CD4-positive, CD25-positive, alpha-beta regulatory T cell (primary cell): ENCODE measurements around the gene SPRED2. TPM values are rescaled to one million over a fixed set of nuclear protein-coding genes. Genes with fewer than 3 reads are reported as not detected.
A peak's percentile ranks its signal among the peaks of the same experiment; 100 is the strongest.

Experiments
- ATAC-seq, 2 donors: fragments of 150-1000 bp; cut with Tn5 transposase; one replicate each; pipeline ENCODE4 v1.10.0; 2021; ENCODE audit warnings: low read depth in 2 of 2, moderate number of reproducible peaks in 2 of 2, moderate library complexity in 1 of 2
- DNase-seq, 3 donors: peaks; one replicate each; pipeline versions ENCODE4 v3.0.0 to v3.0.0-alpha.2; 2012 to 2022; ENCODE audit warnings: mixed read lengths in 1 of 3
- H3K27ac ChIP-seq: one replicate; pipeline ENCODE4 v1.7.0; 2013; ENCODE audit warnings: mild to moderate bottlenecking, low read length; ENCODE audit not compliant: insufficient read depth, poor library complexity, severe bottlenecking
- H3K27me3 ChIP-seq: one replicate; pipeline ENCODE4 v1.7.0; 2013; ENCODE audit warnings: low read length; ENCODE audit not compliant: control insufficient read depth, insufficient read depth
- H3K36me3 ChIP-seq: one replicate; pipeline ENCODE4 v1.7.0; 2013; ENCODE audit warnings: mild to moderate bottlenecking, low read length, moderate library complexity; ENCODE audit not compliant: control insufficient read depth, insufficient read depth
- H3K4me1 ChIP-seq: 2 replicates; pipeline ENCODE4 v1.7.0; 2013; ENCODE audit warnings: mild to moderate bottlenecking, low read length; ENCODE audit not compliant: insufficient read depth, control insufficient read depth, poor library complexity, severe bottlenecking
- H3K4me3 ChIP-seq: one replicate; pipeline ENCODE4 v1.7.0; 2013; ENCODE audit warnings: low read depth, mild to moderate bottlenecking, low read length, moderate library complexity
- H3K9me3 ChIP-seq, 2 experiments: 1 replicate in 1 of 2; 2 replicates in 1 of 2; pipeline ENCODE4 v1.7.0; 2013; ENCODE audit warnings: low read length in 2 of 2, mild to moderate bottlenecking in 1 of 2, moderate library complexity in 1 of 2; ENCODE audit not compliant: control insufficient read depth in 2 of 2
- H3K27ac Mint-ChIP-seq, 3 donors: one replicate each; pipeline ENCODE4 v1.8.0; 2020 to 2022; ENCODE audit warnings: mild to moderate bottlenecking in 3 of 3, mixed read lengths in 3 of 3, moderate library complexity in 2 of 3
- H3K27me3 Mint-ChIP-seq: one replicate; pipeline ENCODE4 v1.8.0; 2022; ENCODE audit warnings: mild to moderate bottlenecking, mixed read lengths
- H3K36me3 Mint-ChIP-seq: one replicate; pipeline ENCODE4 v1.8.0; 2020; ENCODE audit warnings: mixed read lengths
- H3K4me1 Mint-ChIP-seq, 4 donors: one replicate each; pipeline ENCODE4 v1.8.0; 2020 to 2022; ENCODE audit warnings: mixed read lengths in 4 of 4, mild to moderate bottlenecking in 1 of 4
- H3K4me3 Mint-ChIP-seq, 4 donors: one replicate each; pipeline ENCODE4 v1.8.0; 2020 to 2022; ENCODE audit warnings: mild to moderate bottlenecking in 4 of 4, mixed read lengths in 4 of 4, moderate library complexity in 3 of 4
- H3K9me3 Mint-ChIP-seq, 7 donors: one replicate each; pipeline ENCODE4 v1.8.0; 2020 to 2022; ENCODE audit warnings: mixed read lengths in 7 of 7, mild to moderate bottlenecking in 3 of 7, moderate library complexity in 2 of 7
- polyA plus RNA-seq, 4 donors: library from polyadenylated mRNA; unstranded; fragments of 300-500 nt; fragmentation: Illumina TruSeq; gene quantifications; one replicate each; pipeline ENCODE4 v1.2.3, GENCODE V29; 2021
- total RNA-seq: library from RNA; stranded (reverse); gene quantifications from one replicate; pipeline ENCODE4 v1.2.3, GENCODE V29; 2022

SPRED2 gene
- total and polyA plus RNA-seq, 5 donors from 2014 or later, result 0.23 to 6.3 (median 1.1) TPM

DNA sequence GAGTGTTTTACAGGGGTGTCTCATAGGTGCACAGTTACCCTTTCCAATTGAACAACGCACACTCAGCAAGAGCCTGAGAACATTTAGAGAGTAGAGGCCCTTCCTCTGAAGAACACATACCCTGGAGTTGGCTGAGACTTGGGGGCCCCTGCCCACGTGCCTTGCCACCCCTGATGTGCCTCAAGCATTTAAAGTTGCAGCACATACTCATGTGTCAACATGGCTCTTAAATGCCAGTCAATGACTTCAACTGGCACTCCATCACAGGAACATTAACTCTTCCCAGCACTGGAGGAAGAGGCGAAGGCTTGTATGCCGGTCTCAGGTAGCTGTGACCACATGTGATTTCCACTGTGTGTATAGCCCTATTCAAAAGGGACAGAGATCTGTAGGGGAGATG lies 57.4 kb downstream of the SPRED2 start:
- Histone ChIP-seq H3K9me3 (no peaks in the 10 kb centered on the region), H3K36me3 (no peaks in the 10 kb centered on the region), H3K4me3 (no peak overlapping the region), H3K4me1 (peaks cover 6% of the 10 kb centered on the region), H3K27ac (no peak overlapping the region), H3K27me3 (no peaks in the 10 kb centered on the region)
- Mint-ChIP-seq H3K9me3 (no peaks in the 10 kb centered on the region), H3K4me1 (peaks cover 10 to 15% (median 13%) of the 10 kb centered on the region in 4 donors), H3K27me3 (no peaks in the 10 kb centered on the region), H3K4me3 (no peak overlapping the region), H3K27ac (no peak overlapping the region), H3K36me3 (no peaks in the 10 kb centered on the region)
- ATAC-seq, result no peak
- DNase-seq, result no peak

DNA sequence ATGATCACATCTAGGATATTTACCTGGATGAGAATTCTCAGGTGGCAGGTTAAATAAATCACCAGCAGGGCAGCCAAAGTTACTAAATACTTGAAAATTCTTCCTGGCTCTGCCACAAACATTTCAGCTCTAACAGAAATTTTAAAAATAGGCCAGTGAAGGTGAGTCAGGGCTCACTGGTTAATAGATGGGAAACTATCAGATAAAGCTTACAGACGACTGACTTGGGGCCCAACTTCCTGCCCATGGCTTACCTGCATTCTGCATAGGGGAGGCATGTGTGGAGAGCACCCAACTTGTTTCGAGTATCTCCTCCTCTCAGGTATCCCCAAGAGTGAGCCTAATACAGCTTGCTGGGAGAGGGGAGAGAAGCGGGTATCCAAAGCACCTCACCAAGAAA lies 57.8 kb downstream of the SPRED2 start:
- Mint-ChIP-seq H3K27me3 (no peaks in the 10 kb centered on the region), H3K9me3 (no peaks in the 10 kb centered on the region), H3K4me1 (peaks cover 10 to 15% (median 13%) of the 10 kb centered on the region in 4 donors), H3K27ac (no peak overlapping the region), H3K4me3 (no peak overlapping the region), H3K36me3 (no peaks in the 10 kb centered on the region)
- DNase-seq (peak in 1 of 3 donors; percentile 31), ATAC-seq (peak in 1 of 2 donors; percentile 65)
- Histone ChIP-seq H3K9me3 (no peaks in the 10 kb centered on the region), H3K27me3 (no peaks in the 10 kb centered on the region), H3K27ac (no peak overlapping the region), H3K4me1 (peaks cover 6% of the 10 kb centered on the region), H3K36me3 (no peaks in the 10 kb centered on the region), H3K4me3 (no peak overlapping the region)

DNA sequence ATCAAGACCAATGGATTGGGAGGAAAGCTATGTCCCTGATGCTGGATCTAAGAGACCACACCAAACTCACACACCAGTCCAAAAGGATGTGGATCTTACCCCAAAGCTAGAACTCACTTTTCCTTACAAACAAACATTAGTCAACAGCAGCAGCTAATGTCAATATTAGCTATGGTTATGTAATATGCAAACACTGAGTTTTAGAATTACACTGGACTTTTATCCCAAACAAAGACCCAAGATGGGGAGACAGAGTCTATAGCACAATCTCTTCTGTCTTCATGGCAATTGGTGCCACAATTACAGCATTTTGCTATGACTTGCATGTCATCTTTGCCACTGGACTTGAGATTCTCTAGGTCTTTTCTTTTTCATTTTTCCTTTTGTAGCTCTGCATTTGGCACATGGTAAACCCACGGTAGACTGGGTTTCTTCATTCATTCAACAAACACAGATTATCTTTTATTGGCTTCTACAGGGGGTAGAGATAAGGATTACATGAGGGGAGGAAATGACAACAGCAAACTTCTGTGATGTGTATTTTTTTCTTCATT lies 59.0 kb downstream of the SPRED2 start:
- Histone ChIP-seq H3K9me3 (no peaks in the 10 kb centered on the region), H3K4me1 (peaks cover 6% of the 10 kb centered on the region), H3K36me3 (no peaks in the 10 kb centered on the region), H3K27me3 (no peaks in the 10 kb centered on the region), H3K4me3 (no peak overlapping the region), H3K27ac (no peak overlapping the region)
- H3K9me3 Mint-ChIP-seq, result no peaks in the 10 kb centered on the region
- H3K27ac Mint-ChIP-seq, result peak overlapping the region in 2 of 3 donors; percentile 9 to 33
- H3K4me1 Mint-ChIP-seq, result peaks cover 10 to 15% (median 13%) of the 10 kb centered on the region in 4 donors
- ATAC-seq (no peak), DNase-seq (no peak)
- no peaks in the 10 kb centered on the region for H3K27me3 Mint-ChIP-seq
- no peak overlapping the region for H3K4me3 Mint-ChIP-seq
- no peaks in the 10 kb centered on the region for H3K36me3 Mint-ChIP-seq

DNA sequence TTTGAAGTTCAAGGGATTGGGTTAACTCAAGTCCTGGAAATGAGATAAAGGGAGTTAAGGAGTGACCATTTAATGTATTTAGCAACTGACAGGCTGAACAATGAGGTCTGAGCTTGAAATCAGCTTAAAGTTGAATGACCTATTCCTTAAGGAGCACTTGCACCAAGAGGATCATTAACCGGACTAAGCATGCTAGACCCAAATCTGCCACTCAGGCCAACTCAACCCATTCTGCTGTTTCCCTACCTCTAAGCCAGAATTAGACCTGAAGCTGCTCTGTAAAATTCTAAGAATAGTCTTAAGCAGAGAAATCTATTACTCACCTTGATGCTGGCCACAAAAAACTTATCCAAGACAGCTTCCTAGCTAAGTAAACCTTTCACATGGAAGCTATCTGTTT lies 59.8 kb downstream of the SPRED2 start:
- DNase-seq (no peak), ATAC-seq (no peak)
- H3K9me3 Mint-ChIP-seq, result no peaks in the 10 kb centered on the region
- H3K4me1 Mint-ChIP-seq, result peaks cover 10 to 15% (median 13%) of the 10 kb centered on the region in 4 donors
- Histone ChIP-seq H3K36me3 (no peaks in the 10 kb centered on the region), H3K27me3 (no peaks in the 10 kb centered on the region), H3K4me3 (no peak overlapping the region), H3K4me1 (peaks cover 6% of the 10 kb centered on the region), H3K9me3 (no peaks in the 10 kb centered on the region), H3K27ac (no peak overlapping the region)
- H3K4me3 Mint-ChIP-seq, result no peak overlapping the region
- H3K27me3 Mint-ChIP-seq, result no peaks in the 10 kb centered on the region
- no peak overlapping the region for H3K27ac Mint-ChIP-seq
- H3K36me3 Mint-ChIP-seq, result no peaks in the 10 kb centered on the region

DNA sequence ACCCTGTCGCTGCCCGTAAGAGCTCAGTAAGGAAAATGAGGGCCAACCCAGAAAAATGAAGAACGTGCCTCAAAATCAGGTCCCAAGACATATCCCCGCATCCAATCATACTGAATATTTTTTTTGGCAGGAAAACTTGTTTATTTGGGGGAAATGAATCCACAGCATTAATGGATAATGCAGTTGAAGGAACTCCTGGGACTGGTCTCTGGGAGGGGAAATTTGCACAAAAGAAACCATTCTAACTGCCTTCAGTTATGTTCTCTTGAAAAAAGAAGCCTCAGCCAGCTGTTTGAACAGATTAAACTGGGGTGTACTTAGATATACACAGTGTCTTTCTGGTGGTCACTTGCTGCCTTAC lies 61.3 kb downstream of the SPRED2 start:
- H3K4me3 ChIP-seq, result no peak overlapping the region
- Mint-ChIP-seq H3K27me3 (no peaks in the 10 kb centered on the region), H3K36me3 (no peaks in the 10 kb centered on the region), H3K4me3 (no peak overlapping the region), H3K27ac (no peak overlapping the region), H3K4me1 (peaks cover 17 to 26% (median 24%) of the 10 kb centered on the region in 4 donors), H3K9me3 (no peaks in the 10 kb centered on the region)
- no peak for ATAC-seq
- DNase-seq, result no peak
- H3K27me3 ChIP-seq, result no peaks in the 10 kb centered on the region
- no peaks in the 10 kb centered on the region for H3K9me3 ChIP-seq
- no peaks in the 10 kb centered on the region for H3K36me3 ChIP-seq
- peaks cover 6% of the 10 kb centered on the region for H3K4me1 ChIP-seq
- H3K27ac ChIP-seq, result no peak overlapping the region

DNA sequence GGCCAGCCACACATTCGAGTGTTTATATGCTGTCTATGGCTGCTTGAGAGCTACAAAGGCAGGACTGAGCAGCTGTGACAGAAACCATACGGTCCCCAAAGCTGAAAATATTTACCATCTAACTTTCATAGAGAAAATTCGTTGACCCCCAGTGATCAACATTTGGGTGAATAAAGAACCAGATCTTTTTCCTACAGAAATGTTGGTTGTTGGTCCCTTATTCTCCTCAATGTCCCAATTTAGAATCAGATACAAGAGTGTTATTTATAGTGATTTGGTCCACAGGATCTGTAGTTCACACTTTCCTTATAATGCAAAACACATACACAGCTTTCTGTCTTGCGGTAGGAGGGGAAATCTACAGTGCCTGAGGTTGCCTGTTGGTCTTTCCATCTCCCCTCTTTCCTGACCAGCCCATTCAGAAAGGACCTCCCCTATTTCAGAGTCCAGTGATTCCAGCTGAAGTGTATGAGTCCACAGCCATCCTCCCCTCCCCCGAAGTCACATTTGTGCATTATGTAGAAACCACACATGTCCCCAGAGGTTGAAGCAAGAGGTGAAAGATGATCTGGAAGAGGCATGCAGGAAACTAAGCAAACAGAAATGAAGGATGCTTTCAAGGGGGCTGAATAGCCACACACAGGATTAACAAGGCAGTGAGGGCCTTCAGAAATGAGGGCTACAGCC lies 61.9 kb downstream of the SPRED2 start:
- ATAC-seq, result no peak
- H3K9me3 ChIP-seq, result no peaks in the 10 kb centered on the region
- peaks cover 6% of the 10 kb centered on the region for H3K4me1 ChIP-seq
- no peak for DNase-seq
- no peaks in the 10 kb centered on the region for H3K27me3 ChIP-seq
- no peak overlapping the region for H3K27ac Mint-ChIP-seq
- H3K36me3 Mint-ChIP-seq, result no peaks in the 10 kb centered on the region
- H3K4me3 Mint-ChIP-seq, result no peak overlapping the region
- H3K27ac ChIP-seq, result no peak overlapping the region
- peaks cover 19 to 29% (median 26%) of the 10 kb centered on the region in 4 donors for H3K4me1 Mint-ChIP-seq
- no peaks in the 10 kb centered on the region for H3K36me3 ChIP-seq
- no peak overlapping the region for H3K4me3 ChIP-seq
- H3K27me3 Mint-ChIP-seq, result no peaks in the 10 kb centered on the region
- no peaks in the 10 kb centered on the region for H3K9me3 Mint-ChIP-seq

DNA sequence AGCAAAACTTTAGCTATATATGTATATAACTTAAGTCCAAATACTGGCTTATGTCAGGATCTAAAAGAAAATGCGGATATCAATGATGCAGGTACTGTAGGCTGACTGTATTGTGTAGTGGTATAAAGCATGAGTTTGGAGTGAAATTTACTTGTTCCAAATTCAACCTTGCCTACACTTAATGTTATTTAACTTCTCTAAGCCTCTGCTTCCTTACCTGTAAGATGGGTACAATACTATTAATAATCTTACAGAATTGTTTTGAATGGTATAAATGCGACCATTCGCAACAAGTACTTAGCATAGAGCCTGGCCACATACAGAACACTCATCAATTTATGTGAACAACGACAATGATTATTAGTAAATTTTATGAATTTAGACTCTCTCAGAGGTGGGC lies 62.4 kb downstream of the SPRED2 start:
- Mint-ChIP-seq H3K27ac (no peak overlapping the region), H3K4me1 (peaks cover 23 to 29% (median 26%) of the 10 kb centered on the region in 4 donors)
- DNase-seq, result no peak

DNA sequence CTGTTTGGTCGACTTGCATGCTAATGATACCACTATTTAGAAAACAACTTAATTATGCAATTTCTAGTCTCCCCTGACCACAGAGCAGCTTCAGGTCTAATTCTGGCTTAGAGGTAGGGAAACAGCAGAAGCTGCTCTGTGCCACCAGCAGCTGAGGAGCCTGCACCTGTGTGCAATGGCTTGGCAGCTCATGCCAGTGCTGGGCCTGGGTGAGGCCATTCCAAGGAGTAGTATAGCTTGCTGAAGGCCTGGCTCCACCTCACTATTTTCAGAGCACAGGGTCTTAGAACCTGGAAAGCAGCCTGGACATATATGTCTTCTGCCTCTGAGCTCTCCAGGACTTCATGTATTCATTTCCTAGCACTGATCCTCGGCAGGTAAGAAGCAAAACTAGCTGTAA lies 62.8 kb downstream of the SPRED2 start:
- no peak overlapping the region for H3K4me3 Mint-ChIP-seq
- no peaks in the 10 kb centered on the region for H3K9me3 Mint-ChIP-seq
- ATAC-seq, result no peak

More for the DNA sequence above, 62.4 kb downstream of the SPRED2 start:
- Histone ChIP-seq H3K36me3 (no peaks in the 10 kb centered on the region), H3K9me3 (no peaks in the 10 kb centered on the region), H3K27me3 (no peaks in the 10 kb centered on the region), H3K4me3 (no peak overlapping the region), H3K27ac (no peak overlapping the region), H3K4me1 (peaks cover 6% of the 10 kb centered on the region)
- H3K9me3 Mint-ChIP-seq, result no peaks in the 10 kb centered on the region
- H3K27me3 Mint-ChIP-seq, result no peaks in the 10 kb centered on the region
- no peak for ATAC-seq
- H3K4me3 Mint-ChIP-seq, result no peak overlapping the region
- no peaks in the 10 kb centered on the region for H3K36me3 Mint-ChIP-seq

More for the DNA sequence above, 62.8 kb downstream of the SPRED2 start:
- Histone ChIP-seq H3K36me3 (no peaks in the 10 kb centered on the region), H3K27me3 (no peaks in the 10 kb centered on the region), H3K27ac (no peak overlapping the region), H3K4me1 (peaks cover 3% of the 10 kb centered on the region), H3K9me3 (no peaks in the 10 kb centered on the region), H3K4me3 (no peak overlapping the region)
- no peaks in the 10 kb centered on the region for H3K27me3 Mint-ChIP-seq
- peak overlapping the region in 1 of 3 donors; percentile 30 for H3K27ac Mint-ChIP-seq
- H3K36me3 Mint-ChIP-seq, result no peaks in the 10 kb centered on the region
- H3K4me1 Mint-ChIP-seq, result peaks cover 22 to 25% (median 24%) of the 10 kb centered on the region in 4 donors
- DNase-seq, result no peak
